A673 (cell line): ENCODE data around the gene HK1. TPM values are rescaled to one million over a fixed set of nuclear protein-coding genes. Genes with fewer than 3 reads are reported as not detected.
A peak's percentile ranks its signal among the peaks of the same experiment; 100 is the strongest.

ENCODE experiments used
- BruUV-seq: library from RNA; stranded (reverse); fragments of 400-500 nt; replicated peaks from 2 replicates; lab custom pipeline; 2021; lab: Mats Ljungman, UMichigan
- CTCF ChIA-PET: fragments of 300-600 bp; sonication (Branson Sonifier 250); formaldehyde crosslinking; loops from one replicate; lab custom pipeline; 2022; ENCODE audit warnings: antibody characterized with exemption; lab: Charles Lee
- POLR2A ChIA-PET: fragments of 300-600 bp; sonication (Branson Sonifier 250); formaldehyde crosslinking; loops from one replicate; lab custom pipeline; 2022; ENCODE audit warnings: antibody characterized with exemption; ENCODE audit not compliant: low non-redundant PET; lab: Charles Lee
- DNase-seq: peaks from one replicate; pipeline ENCODE4 v3.0.0-alpha.2; 2015; ENCODE audit warnings: low spot score
- H3K27ac ChIP-seq: fragments of 200-600 bp; sonication (generic); 2 replicates; pipeline ENCODE4 v1.5.1; 2016; ENCODE audit warnings: mixed run types, low read depth, mild to moderate bottlenecking, mixed read lengths, antibody characterized with exemption, low read length; ENCODE audit not compliant: poor library complexity, severe bottlenecking
- H3K27me3 ChIP-seq: fragments of 200-600 bp; sonication (generic); replicated peaks from 2 replicates; pipeline ENCODE4 v1.6.1; 2017; ENCODE audit warnings: mixed run types, low read depth, mild to moderate bottlenecking, mixed read lengths, antibody characterized with exemption, low read length; ENCODE audit not compliant: insufficient read depth, poor library complexity
- H3K36me3 ChIP-seq: fragments of 200-600 bp; sonication (generic); 2 replicates; pipeline ENCODE4 v1.6.1; 2016; ENCODE audit warnings: mixed run types, mild to moderate bottlenecking, mixed read lengths, antibody characterized with exemption, low read length; ENCODE audit not compliant: insufficient read depth, poor library complexity, severe bottlenecking
- H3K4me1 ChIP-seq: fragments of 200-600 bp; sonication (generic); 2 replicates; pipeline ENCODE4 v1.6.1; 2017; ENCODE audit warnings: mixed run types, mild to moderate bottlenecking, mixed read lengths, antibody characterized with exemption, low read length; ENCODE audit not compliant: insufficient read depth, poor library complexity, severe bottlenecking
- H3K4me3 ChIP-seq: fragments of 200-600 bp; sonication (generic); 2 replicates; pipeline ENCODE4 v1.5.1; 2016; ENCODE audit warnings: low read depth, mixed run types, mild to moderate bottlenecking, mixed read lengths, low read length; ENCODE audit not compliant: poor library complexity, severe bottlenecking
- H3K9me3 ChIP-seq: fragments of 200-600 bp; sonication (generic); 2 replicates; pipeline ENCODE4 v1.6.1; 2016; ENCODE audit warnings: mixed run types, low read depth, mild to moderate bottlenecking, mixed read lengths, antibody characterized with exemption, low read length; ENCODE audit not compliant: poor library complexity, severe bottlenecking
- CTCF ChIP-seq: fragments of 300-800, 200-600 bp; sonication (generic); conservative IDR thresholded peaks from 2 replicates; pipeline ENCODE4 v1.5.1; 2017; ENCODE audit warnings: low read depth, mild to moderate bottlenecking, antibody characterized with exemption, low read length, moderate library complexity, mixed read lengths
- EZH2 ChIP-seq: fragments of 200-600 bp; sonication (generic); IDR thresholded peaks from 2 replicates; pipeline ENCODE4 v1.6.1; 2017; ENCODE audit warnings: borderline replicate concordance, low read depth, mild to moderate bottlenecking, mixed read lengths, antibody characterized with exemption, low read length; ENCODE audit not compliant: poor library complexity, severe bottlenecking
- intact Hi-C: fragments of 100-400 bp; cut with micrococcal nuclease; formaldehyde crosslinking; loops from one replicate; pipeline ENCODE4 v1.10.0; 2022; ENCODE audit not compliant: unreplicated experiment
- total RNA-seq: library from RNA; stranded (reverse); gene quantifications from 2 replicates; pipeline ENCODE4 v1.2.3, GENCODE V29; 2021

HK1 gene
- total RNA-seq, 1 experiment from 2014 or later, result 107 TPM

- intact Hi-C loops, result no loop called here
- Histone ChIP-seq H3K4me3 (no peak overlapping the region), H3K36me3 (peaks cover 6% of the 10 kb centered on the region), H3K27me3 (no peaks in the 10 kb centered on the region), H3K4me1 (peaks cover 18% of the 10 kb centered on the region), H3K9me3 (no peaks in the 10 kb centered on the region), H3K27ac (no peak overlapping the region)
- TF ChIP-seq EZH2, result no peak
- TF ChIP-seq CTCF, result no peak
- ChIA-PET CTCF (no interaction called here), POLR2A (no interaction called here)
- DNase-seq, result no peak
- BruUV-seq, result no TSS peak
These were observed 65.6 kb downstream of the HK1 start for GRCh38 chr10:69343905-69344304.

- Histone ChIP-seq H3K4me1 (peaks cover 10% of the 10 kb centered on the region), H3K9me3 (no peaks in the 10 kb centered on the region), H3K27ac (no peak overlapping the region), H3K27me3 (no peaks in the 10 kb centered on the region), H3K4me3 (no peak overlapping the region), H3K36me3 (peaks cover 6% of the 10 kb centered on the region)
- BruUV-seq, result no TSS peak
- ChIA-PET POLR2A (no interaction called here), CTCF (no interaction called here)
- no peak for DNase-seq
- TF ChIP-seq CTCF (no peak), EZH2 (no peak)
- intact Hi-C loops, result no loop called here
These were observed 66.4 kb downstream of the HK1 start for GRCh38 chr10:69344591-69345252.

- H3K4me3 ChIP-seq, result no peak overlapping the region
- no TSS peak for BruUV-seq
- H3K9me3 ChIP-seq, result no peaks in the 10 kb centered on the region
- H3K27ac ChIP-seq, result peak overlapping the region; percentile 37
- H3K4me1 ChIP-seq, result peaks cover 8% of the 10 kb centered on the region
- TF ChIP-seq EZH2 (no peak), CTCF (no peak)
- H3K36me3 ChIP-seq, result peaks cover 10% of the 10 kb centered on the region
- intact Hi-C loops, result no loop called here
- H3K27me3 ChIP-seq, result no peaks in the 10 kb centered on the region
- ChIA-PET CTCF (no interaction called here), POLR2A (no interaction called here)
- no peak for DNase-seq
These were observed 67.1 kb downstream of the HK1 start for GRCh38 chr10:69345402-69345801.
